MCF 10A (cell line): ENCODE measurements around the gene ZMYND10. TPM values are rescaled to one million over a fixed set of nuclear protein-coding genes. Genes with fewer than 3 reads are reported as not detected.

Experiments used
- BruUV-seq: library from RNA; stranded (reverse); fragments of 400-500 nt; replicated peaks from 2 replicates; lab custom pipeline; 2021; lab: Mats Ljungman, UMichigan
- CTCF ChIA-PET: fragments of 300-600 bp; sonication (Branson Sonifier 250); formaldehyde crosslinking; extraction: SDS; loops from one replicate; lab custom pipeline; 2021; ENCODE audit warnings: antibody characterized with exemption, inconsistent platforms; lab: Yijun Ruan, JAX
- POLR2A ChIA-PET: fragments of 300-600, 350-650 bp; sonication (Branson Sonifier 250); formaldehyde crosslinking; extraction: SDS; loops from one replicate; lab custom pipeline; 2020; ENCODE audit warnings: antibody characterized with exemption, inconsistent platforms; lab: Yijun Ruan, JAX
- DNase-seq: peaks from one replicate; pipeline ENCODE4 v3.0.0-alpha.2; 2018; ENCODE audit not compliant: unreplicated experiment
- H3K27ac Mint-ChIP-seq: one replicate; pipeline ENCODE4 v1.8.0; 2022; ENCODE audit warnings: mild to moderate bottlenecking, low read depth, mixed read lengths; ENCODE audit not compliant: unreplicated experiment
- H3K27me3 Mint-ChIP-seq: one replicate; pipeline ENCODE4 v1.8.0; 2022; ENCODE audit warnings: mixed read lengths; ENCODE audit not compliant: insufficient read depth, unreplicated experiment
- H3K36me3 Mint-ChIP-seq: one replicate; pipeline ENCODE4 v1.8.0; 2022; ENCODE audit warnings: mild to moderate bottlenecking, moderate library complexity, mixed read lengths; ENCODE audit not compliant: insufficient read depth, unreplicated experiment
- H3K4me1 Mint-ChIP-seq: one replicate; pipeline ENCODE4 v1.8.0; 2022; ENCODE audit warnings: mixed read lengths; ENCODE audit not compliant: insufficient read depth, unreplicated experiment
- H3K4me3 Mint-ChIP-seq: one replicate; pipeline ENCODE4 v1.8.0; 2022; ENCODE audit warnings: mild to moderate bottlenecking, moderate library complexity, mixed read lengths; ENCODE audit not compliant: unreplicated experiment
- H3K9me3 Mint-ChIP-seq: one replicate; pipeline ENCODE4 v1.8.0; 2022; ENCODE audit warnings: mixed read lengths; ENCODE audit not compliant: unreplicated experiment
- intact Hi-C: fragments of 100-400 bp; cut with micrococcal nuclease; formaldehyde crosslinking; loops from 2 replicates; pipeline ENCODE4 v1.14.1; 2022
- total RNA-seq: library from RNA; stranded (reverse); gene quantifications from 2 replicates; pipeline ENCODE4 v1.2.3, GENCODE V29; 2022
- TF ChIP-seq, protein P1 (sequence below): fragments of 200-600 bp; IDR thresholded peaks from one replicate; pipeline ENCODE4 v1.8.0; 2022; ENCODE audit warnings: antibody characterized with exemption, mild to moderate bottlenecking; ENCODE audit not compliant: unreplicated experiment

The ZMYND10 gene
- total RNA-seq, 1 experiment from 2014 or later = 0.68 TPM

DNA sequence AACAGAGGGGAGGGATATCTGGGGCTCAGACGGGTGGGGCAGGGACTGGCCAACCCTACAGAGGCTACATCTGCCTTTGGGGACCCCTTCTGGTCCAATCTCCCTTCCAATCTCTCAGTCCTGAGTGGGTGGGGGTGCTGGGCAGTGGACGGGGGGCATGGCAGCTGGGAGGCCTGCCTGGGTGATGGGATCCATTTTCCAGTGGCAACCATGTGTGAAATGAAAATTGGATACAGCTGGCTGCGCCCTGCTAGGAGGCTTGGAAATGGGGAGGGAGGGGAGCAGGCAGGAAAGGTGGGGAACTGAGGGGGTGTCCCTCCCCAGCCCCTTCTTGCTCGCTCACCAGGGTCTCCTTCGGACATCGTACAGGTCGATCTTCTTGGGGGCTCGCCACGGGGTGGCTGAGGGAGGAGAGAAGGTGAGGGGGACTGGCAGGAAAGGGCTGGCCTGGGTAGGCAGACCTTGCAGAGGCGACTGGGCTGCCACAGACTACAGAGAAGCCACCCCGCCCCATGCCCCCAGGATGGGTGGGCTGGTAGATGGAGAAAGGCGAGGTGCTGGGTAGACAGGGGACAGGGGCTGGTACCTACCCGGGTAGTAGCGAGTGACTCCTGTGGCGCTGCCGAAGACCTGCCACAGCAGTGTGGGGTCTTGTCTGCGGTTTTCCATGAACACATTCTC, 35.0 kb upstream of the ZMYND10 start:
- DNase-seq = no peak
- Mint-ChIP-seq H3K27me3 (no peaks in the 10 kb centered on the region), H3K4me3 (no peak overlapping the region), H3K27ac (no peak overlapping the region), H3K36me3 (no peaks in the 10 kb centered on the region), H3K4me1 (no peaks in the 10 kb centered on the region), H3K9me3 (no peaks in the 10 kb centered on the region)
- ChIA-PET CTCF (interaction anchor here (0.9 kb wide), 1 partner anchor 162 kb away, joined by 3 read pairs; no protein-coding TSS in a partner anchor), POLR2A (interaction anchor here (0.7 kb wide), 1 partner anchor 159 kb away, joined by 5 read pairs; no protein-coding TSS in a partner anchor)
- TF ChIP-seq, protein P1, sequence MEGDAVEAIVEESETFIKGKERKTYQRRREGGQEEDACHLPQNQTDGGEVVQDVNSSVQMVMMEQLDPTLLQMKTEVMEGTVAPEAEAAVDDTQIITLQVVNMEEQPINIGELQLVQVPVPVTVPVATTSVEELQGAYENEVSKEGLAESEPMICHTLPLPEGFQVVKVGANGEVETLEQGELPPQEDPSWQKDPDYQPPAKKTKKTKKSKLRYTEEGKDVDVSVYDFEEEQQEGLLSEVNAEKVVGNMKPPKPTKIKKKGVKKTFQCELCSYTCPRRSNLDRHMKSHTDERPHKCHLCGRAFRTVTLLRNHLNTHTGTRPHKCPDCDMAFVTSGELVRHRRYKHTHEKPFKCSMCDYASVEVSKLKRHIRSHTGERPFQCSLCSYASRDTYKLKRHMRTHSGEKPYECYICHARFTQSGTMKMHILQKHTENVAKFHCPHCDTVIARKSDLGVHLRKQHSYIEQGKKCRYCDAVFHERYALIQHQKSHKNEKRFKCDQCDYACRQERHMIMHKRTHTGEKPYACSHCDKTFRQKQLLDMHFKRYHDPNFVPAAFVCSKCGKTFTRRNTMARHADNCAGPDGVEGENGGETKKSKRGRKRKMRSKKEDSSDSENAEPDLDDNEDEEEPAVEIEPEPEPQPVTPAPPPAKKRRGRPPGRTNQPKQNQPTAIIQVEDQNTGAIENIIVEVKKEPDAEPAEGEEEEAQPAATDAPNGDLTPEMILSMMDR = no peak
- no TSS peak for BruUV-seq
- intact Hi-C loops = no loop called here

DNA sequence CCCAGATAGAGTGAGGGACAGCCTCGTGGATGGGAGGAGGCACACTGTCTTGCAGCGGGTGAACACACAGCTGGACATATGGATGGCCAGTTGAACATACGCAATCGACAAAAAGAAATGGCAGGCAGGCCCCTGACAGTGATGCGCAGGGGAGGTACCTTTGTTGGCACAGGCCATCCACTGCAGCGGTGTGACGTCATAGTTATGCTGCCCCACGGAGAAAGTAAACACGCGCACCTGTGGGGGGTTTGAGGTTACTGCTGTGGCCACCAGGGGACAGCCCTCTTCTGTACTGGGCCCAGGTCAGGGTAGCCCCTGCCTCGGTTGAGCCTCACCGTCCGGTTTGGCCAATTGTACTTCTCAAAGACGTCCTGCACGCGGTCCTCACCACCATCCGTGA, 33.2 kb upstream of the ZMYND10 start:
- Mint-ChIP-seq H3K27me3 (peaks cover 4% of the 10 kb centered on the region), H3K27ac (no peak overlapping the region), H3K4me1 (peaks cover 1% of the 10 kb centered on the region), H3K36me3 (no peaks in the 10 kb centered on the region), H3K4me3 (no peak overlapping the region), H3K9me3 (no peaks in the 10 kb centered on the region)
- POLR2A ChIA-PET = no interaction called here
- CTCF ChIA-PET = interaction anchor here (0.5 kb wide), 2 partner anchors 8 to 405 kb away, joined by 3 read pairs; no protein-coding TSS in a partner anchor
- intact Hi-C loops = no loop called here
- no peak for DNase-seq
- TF ChIP-seq, protein P1 = no peak
- BruUV-seq = no TSS peak

DNA sequence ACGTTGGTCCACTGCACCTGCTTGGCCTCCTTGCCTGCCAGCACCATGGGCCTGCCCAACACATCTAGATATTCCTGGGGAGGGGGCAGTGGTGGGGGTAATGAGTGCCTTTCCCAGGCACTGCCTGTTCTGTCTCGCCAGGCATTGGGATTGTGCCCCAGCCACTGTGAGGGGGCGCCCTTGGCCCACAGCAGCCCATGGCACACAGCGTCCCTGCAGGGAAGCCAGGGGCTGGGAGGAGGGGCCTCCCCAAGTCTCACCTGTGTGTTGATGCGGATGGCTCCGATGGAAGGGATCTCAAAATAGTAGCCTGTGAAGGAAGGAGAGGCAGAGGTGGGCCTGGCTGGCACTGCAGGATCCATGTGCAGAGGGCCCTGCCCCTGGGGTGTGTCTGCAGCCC, 32.5 kb upstream of the ZMYND10 start:
- peaks cover 6% of the 10 kb centered on the region for H3K4me1 Mint-ChIP-seq

DNA sequence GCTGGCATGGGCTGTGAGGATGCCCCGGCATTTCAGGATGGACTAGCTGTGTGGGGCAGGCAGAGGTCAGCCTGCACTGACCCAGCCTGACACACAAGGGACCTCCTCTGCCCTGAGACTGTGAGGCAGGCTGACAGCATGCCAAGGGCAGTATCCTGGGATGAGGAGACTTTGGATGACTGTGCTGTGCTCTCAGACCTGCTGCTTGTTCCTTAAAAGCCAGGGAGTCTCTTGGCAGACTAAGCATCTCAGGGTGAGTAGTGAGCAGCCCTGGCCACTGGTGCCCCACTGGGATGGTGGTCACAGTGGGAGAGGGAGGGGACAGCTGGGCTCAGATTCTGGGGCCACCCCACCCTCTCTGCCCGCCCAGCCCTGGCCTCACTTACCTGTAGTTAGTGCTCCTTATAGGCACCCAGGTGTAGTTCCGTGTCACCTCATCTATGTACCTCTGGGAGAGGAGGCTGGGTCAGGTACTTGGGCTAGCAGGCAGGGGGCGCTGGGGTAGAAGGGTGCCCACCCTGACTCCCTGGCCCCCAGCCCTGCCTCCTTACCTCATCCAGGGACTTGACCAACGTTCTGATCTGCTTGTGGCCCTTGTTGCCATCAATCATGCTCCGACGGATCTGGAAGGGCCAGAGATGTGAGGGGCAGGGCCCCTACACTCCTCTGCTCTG, 29.9 kb upstream of the ZMYND10 start:
- no TSS peak for BruUV-seq
- DNase-seq = no peak
- Mint-ChIP-seq H3K4me1 (peaks cover 6% of the 10 kb centered on the region), H3K36me3 (no peaks in the 10 kb centered on the region), H3K4me3 (no peak overlapping the region), H3K9me3 (no peaks in the 10 kb centered on the region), H3K27ac (no peak overlapping the region), H3K27me3 (peaks cover 33% of the 10 kb centered on the region)
- intact Hi-C loops = no loop called here
- TF ChIP-seq, protein P1 = peak; percentile 7
- CTCF ChIA-PET = interaction anchor here (1.0 kb wide), 1 partner anchor 168 kb away, joined by 3 read pairs; no protein-coding TSS in a partner anchor
- POLR2A ChIA-PET = no interaction called here

More for the DNA sequence above, 32.5 kb upstream of the ZMYND10 start:
- ChIA-PET CTCF (no interaction called here), POLR2A (no interaction called here)
- TF ChIP-seq, protein P1 = no peak
- no peak overlapping the region for H3K4me3 Mint-ChIP-seq
- no peak overlapping the region for H3K27ac Mint-ChIP-seq
- H3K36me3 Mint-ChIP-seq = no peaks in the 10 kb centered on the region
- no TSS peak for BruUV-seq
- intact Hi-C loops = no loop called here
- no peak for DNase-seq
- H3K9me3 Mint-ChIP-seq = no peaks in the 10 kb centered on the region
- peaks cover 12% of the 10 kb centered on the region for H3K27me3 Mint-ChIP-seq
